HK-2 (cell line): ENCODE measurements around the gene CABP4.
"Not testable (repeated sequence)": the region's sequence is repeated elsewhere in the genome, so short reads cannot be mapped to it uniquely, and the experiment has no call there.

Source experiments
- DNase-seq: peaks from one replicate; pipeline ENCODE4 v3.0.0-alpha.2; 2018; ENCODE audit not compliant: unreplicated experiment

Gene CABP4

DNA sequence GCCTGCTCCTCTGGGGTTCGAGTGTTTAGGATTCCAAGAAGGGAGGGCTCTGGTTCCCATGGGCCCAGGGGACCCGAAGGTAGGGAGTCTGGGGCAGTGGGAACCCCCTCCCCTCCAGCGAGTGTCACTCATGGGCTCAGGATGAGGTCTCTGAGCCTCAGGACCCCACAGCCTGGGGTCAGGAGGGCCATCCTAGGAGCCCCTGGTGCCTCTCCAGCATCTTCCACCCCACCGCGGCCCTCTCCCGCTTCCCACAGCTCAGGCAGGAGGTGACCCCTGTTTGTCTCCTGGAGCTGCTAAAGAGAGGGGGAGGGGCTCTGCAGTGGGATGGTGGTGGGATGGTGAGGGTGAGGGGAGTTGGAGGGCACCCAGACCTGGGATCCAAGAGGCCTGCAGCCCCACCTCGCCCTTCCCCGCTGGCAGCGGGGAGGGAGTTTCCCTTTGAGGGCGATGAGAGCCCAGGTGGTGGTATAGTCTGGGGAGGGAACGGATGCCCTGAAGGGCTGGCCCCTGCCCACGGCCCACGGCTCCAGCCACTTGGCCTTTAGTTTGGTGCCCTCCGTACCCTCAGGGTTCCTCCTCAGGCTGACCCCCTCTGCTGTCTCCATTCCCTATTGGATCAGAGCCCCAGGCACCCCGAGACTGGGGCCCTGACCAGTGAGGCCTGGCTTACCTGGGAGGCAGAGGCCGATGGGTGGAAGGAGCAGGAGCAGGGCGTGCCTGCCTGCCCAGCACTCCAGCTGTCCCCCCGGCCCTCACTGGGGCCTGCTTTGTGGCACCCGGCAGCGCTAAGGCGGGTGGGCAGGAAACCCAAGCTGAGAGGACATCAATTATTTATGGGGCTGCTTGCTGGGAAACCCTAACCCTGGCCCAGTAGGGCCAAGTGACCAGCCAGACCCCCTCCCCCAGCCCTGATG lies 1.1 kb upstream of the CABP4 start:
- no peak for DNase-seq

DNA sequence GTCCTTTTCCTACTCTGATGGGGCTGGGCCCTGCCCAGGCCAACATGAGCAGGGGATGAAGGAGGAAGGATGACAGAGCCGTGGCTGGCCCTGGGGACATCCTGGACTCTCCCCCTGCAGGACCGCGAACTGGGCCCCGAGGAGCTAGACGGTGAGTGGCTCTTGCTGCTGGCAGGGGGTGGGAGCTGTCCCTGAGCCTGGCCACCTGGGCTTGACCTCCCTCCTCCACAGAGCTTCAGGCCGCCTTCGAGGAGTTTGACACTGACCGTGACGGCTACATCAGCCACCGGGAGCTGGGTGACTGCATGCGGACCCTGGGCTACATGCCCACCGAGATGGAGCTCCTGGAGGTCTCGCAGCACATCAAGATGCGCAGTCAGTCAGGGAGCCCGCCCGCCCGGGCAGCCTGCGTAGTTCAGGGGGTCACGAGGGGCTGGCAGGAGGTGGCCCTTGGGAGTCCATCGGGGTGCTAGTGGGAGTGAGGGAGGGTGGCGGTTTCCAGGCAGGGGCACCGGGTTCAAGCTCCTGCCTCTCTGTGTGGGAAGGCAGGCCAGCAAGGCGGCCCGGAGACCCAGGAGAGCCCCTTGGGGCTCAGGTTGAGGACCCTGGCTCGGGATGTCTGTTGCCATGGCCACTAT lies 1.0 kb downstream of the CABP4 start:
- DNase-seq = no peak

DNA sequence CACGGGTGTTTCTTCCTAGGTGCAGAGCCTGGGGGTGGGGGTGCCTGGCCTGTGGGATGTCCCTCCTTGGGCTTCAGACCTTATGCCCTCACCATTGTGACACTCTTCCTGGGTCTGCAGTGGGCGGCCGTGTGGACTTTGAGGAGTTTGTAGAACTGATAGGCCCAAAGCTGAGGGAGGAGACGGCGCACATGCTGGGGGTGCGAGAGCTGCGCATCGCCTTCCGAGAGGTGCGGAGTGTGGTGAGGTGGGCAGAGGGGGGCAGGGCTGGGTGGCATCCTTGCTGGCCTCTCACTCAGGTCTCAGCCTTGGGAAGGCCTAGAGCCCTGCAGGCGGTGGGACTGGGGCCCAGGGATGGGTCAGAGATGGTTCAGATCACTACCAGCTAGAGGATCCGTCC lies 2.3 kb downstream of the CABP4 start:
- no peak for DNase-seq

DNA sequence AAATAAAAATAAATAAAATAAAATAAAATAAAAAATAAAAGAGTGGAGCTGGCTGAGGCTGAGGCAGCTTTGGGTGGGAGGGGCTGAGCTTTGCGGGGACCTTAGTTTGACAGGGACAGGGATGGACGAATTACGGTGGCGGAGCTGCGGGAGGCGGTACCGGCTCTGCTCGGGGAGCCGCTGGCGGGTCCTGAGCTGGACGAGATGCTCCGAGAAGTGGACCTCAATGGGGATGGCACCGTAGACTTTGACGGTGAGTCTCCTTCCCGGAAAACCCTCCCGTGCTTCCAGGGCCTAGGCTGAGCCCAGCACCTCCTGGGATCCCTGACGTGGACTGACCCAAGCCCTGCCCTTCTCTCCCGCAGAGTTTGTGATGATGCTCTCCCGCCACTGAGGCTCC lies 3.1 kb downstream of the CABP4 start:
- no peak for DNase-seq

DNA sequence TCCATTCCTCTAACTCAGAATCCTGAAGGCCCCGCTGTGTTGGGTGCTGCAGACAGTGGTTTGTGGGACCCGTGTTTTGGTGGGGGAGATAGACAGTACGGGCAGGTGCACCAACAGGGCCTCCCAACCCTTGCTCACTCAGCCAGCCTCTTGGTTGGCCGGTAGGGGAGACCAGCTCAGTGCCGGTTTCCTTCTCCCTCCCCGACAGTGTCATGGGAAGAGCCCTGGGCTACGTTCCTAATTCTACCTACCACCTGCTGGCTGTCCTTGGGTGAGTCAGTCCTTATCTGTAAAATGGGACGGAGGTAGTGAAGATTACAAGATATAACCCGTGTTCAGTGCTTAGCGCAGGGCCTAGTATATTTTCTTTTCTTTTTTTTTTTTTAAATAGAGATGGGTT lies 8.0 kb downstream of the CABP4 start:
- DNase-seq = no peak

DNA sequence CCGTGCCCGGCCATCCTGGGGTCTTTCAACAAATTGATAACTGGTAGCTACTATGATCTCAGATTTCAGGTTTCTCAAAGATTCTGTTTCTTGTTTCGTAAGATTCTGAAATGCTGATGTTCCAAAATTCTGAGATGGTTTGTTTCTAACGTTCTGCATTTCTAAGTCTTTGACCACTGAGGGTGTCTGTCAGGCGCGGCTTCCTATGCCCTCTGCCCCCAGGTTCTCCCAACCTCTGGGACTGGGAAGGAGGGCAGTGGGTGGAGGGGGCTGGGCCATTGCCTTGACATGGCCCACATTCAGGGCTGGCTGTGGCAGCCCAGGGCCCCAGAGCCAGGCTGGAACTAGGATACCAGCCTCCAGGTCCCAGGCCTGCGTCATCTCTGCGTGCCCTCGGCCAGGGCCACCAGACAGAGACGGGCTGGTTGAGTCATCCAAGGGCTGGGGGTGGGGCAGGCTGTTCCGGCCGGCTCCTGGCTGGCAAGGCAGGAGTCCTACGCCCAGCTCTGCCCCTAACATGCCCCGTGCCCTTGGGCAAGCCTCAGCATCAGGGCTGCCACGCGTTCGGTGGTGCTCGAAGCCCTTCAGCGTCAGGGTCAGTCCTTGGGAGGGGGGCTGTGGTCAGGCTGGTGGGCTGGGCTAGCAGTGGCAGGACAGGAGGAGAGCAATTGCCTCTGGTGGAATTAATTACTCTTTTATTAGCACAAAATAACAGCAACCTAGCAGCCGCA lies 8.7 kb downstream of the CABP4 start:
- DNase-seq = peak; percentile 86

DNA sequence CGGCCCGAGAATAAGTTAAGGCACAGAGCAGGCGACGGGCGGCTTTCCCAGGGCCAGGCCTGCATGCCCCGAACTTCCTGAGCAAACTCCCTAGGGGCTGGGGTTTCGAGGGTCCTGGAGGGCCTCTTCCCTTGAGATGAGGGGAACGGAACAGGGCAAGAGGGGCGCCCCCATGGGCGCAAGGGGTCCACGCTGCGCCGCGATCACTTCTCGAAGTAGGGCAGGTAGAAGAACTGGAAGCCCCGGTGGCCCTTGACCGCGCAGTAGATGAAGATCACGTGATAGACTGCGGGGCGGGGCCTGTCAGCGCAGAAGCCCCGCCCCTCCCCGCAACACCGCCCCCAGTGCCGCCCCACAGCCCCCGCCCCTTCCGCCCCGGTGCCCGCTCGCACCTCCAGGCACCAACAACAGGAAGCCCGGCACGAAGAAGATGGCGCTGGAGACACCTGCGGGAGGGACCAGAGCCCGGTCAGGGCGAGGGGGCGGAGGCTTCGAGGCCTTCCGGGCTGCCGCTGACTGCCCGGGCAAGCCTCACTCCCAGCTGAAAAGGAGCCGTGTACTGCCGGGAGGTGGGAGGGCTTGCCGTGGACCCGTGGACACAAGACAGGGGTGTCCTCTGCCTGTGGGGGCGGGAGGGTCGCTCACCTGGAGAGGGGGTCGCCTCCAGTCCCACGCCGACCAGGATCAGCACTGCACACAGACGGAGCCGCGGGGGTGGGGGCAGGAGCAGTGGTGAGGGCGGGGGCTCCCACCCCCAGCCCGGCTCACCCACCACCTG lies 9.4 kb downstream of the CABP4 start:
- DNase-seq = peak; percentile 90

DNA sequence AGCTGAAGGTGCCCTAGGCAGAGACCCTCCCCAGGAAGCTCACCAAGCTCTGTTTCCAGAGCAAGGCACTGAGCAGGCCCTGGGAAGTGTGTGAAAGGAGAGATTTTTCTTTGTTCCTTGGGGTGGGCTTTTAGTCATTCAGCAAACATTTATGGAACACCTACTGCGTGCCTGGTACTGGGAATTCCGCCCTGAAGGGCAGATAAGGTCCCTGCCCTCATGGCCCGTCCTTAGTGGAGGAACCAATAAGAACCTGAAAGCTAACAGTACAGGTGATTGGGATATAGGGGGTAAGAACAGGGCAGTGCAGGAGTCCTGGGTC lies 10.0 kb downstream of the CABP4 start:
- no peak for DNase-seq

DNA sequence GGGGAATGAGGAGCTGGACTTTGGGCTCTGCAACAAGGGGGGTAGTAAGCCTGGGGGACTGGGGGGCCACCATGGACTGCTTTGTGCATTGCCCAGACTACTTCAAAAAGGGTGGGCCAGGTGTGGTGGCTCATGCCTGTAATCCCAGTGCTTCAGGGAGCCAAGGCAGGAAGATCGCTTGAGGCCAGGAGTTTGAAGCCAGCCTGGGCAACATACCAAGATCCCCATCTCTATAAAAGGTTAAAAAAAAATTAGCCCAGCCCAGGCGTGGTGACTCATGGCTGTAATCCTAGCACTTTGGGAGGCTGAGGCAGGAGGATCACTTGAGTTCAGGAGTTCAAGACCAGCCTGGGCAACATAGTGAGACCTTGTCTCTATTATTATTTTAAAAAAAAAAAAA lies 10.4 kb downstream of the CABP4 start:
- DNase-seq = not testable (repeated sequence)

DNA sequence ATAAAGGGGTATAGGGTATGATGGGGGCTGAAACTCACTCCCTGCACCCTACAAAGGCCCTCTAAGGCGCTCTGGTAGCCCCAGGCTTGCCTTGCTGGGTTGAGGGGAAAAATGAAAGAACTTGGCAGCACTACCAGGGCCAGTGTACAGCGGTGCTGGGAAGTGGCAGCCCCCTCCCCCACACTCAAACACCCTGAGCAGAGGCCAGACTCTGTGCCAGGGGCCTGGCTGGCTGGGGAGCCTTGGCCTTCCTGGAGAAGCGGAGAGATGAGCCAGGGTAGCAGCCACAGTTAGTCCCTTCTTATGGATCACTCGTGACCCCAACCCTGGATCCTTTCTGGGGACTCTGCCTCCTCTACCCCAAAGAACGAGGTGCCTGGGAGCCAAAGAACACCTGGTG lies 11.2 kb downstream of the CABP4 start:
- no peak for DNase-seq

DNA sequence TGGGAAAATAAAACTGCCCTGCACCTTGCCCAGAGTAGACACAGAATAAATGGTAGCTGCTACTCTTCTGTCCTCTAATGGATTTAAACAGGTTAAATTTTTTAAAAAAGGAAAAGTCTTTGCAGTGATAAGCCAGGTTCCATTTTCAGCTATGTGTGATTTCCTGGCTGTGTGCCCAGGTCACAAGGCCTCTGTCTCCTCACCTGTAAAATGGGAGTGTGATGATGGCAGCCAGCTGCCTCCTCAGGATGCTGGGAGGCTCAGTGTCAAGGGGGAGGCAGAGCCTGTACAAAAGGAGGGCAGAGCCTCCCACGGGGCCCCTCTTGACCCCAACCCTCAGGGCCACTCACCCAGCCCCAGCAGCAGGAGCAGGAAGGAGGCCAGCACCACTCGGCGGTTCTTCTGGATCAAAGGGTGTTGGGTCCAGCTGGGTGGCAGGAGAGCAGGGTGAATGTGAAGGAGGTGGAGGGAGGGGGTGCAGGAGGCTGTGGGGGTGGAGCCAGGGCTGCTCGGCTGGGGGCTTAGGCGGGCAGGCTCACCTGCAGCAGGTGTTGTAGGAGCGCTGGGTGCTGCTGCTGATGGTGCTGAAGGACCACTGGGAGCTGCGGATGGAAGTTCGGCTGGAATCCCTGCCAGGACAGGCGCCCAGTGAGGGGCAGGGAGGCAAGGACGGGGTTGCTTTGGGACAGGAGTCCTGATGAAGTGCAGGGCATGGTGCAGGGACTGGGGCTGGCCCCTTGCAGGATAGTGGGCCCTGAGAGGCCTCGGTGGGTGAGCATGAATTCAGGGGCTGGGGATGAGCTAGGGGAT lies 12.0 kb downstream of the CABP4 start:
- no peak for DNase-seq

DNA sequence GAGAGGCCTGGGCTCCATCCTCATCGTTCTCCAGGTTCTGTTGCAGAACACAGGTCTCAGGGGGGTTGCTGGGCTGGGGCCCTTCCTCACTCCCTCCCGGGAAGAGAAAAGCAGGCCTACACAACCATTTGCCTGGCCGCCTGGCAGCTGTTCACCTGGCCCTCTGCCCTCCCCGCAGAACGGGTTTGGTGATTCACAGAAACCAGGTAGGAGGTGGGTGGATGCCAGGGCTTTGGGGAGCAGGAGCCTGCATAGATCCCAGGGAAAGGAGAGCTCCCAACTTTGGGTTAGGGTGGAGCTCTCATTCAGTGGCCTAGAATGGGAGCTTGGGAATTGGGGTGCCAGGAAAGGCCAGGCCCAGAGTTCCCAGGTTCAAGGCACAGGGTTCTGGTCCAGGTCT lies 12.9 kb downstream of the CABP4 start:
- DNase-seq = peak; percentile 16

DNA sequence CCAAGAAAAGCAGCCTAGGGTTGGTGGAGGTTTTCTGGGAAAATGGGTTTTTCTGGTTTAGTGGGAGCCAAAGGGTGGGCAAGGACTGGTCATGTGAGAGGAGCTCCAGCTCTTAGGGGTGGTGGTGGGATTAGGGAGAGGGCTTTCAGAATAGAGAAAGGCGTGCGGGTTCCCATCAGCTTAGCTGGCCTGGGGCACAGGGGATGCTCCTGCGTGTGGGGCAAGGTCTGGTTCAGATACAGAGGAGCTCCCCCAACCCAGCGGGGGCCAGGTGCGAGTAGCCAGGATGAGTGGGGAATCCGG lies 13.3 kb downstream of the CABP4 start:
- no peak for DNase-seq

DNA sequence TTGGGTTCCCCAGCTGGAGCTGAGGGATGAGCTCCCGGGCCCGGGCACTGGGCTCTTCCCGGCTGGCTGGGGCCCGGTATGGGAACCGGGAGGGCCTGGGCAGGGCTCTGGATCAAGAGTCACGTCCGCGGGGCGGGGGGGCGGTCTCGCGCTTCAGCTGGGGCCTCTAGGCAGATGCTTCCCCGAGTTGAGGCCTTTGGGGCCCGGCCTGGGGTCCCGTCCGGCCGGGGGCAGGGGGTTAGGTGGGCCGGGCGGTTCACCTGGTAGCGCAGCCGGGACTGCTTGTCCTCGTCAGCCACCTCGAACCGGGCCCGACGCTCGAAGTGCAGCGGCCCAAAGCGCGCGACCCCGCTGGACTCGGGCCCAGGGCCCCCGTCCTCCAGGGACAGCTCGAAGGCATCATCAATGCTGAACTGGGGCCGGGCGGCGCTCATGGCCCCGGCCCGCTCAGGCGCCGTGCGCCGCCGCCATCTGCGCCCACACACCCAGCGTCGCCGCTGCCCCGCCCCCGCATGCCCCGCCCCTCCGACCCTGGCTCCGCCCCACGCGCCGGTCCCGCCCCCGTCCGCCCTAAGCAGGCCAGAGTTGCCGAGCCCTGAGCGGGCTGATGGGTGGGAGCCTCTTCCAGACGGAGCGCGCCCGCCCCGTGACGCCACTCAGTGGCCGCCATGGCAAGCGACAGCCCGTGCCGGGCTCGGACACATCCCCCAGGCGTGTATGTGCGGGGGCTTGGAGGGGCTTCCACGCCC lies 13.8 kb downstream of the CABP4 start, which contains the start of gene TMEM134:
Gene TMEM134, minus strand, starts transcription at position 493 of the 749 bp plus-strand sequence. Its CDS starts 59 bp downstream, at position 434.
- DNase-seq = peak; percentile 91

DNA sequence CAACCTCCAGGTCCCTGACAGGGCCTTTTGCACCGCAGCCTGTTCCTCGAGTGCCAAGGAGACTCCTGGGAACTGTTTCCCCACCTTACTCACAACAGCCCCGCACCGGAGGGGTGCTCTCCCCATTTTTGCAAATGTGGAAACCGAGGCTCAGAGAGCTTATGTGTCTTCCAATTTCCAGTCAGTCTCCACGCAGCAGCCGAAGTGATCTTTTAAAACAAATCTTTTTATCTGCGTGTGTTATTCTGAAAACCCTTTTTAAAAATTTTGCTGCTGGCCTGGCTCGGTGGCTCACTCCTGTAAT lies 14.3 kb downstream of the CABP4 start:
- DNase-seq = no peak

DNA sequence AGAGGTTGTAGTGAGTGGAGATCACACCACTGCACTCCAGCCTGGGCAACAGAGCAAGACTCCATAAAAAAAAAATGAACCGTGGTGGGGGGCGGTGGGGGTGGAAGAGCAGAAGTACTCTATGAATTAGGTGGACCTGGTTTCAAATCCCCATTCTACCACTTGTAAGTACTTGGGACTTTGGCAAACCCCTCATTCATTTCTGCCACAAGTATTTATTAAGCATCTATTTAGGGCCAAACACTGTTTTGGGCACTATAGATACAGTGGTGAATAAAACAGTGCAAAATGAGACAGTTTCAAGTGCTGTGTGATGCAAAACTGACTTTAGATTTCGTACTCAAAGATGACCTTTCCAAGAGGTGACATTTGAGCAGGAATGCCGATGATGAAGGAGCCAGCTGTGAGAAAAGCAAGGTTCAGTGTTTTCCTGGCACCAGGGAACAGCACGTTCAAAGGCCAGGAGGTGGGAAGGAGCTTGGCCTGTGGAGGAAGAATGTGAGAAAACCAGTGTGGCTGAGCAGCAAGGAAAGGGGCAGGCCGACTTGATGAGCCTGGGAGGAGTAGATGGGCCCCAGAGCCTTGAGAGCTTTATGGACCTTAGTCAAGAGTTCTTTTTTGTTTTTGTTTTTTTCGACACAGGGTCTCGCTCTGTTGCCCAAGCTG lies 15.3 kb downstream of the CABP4 start:
- DNase-seq = no peak

DNA sequence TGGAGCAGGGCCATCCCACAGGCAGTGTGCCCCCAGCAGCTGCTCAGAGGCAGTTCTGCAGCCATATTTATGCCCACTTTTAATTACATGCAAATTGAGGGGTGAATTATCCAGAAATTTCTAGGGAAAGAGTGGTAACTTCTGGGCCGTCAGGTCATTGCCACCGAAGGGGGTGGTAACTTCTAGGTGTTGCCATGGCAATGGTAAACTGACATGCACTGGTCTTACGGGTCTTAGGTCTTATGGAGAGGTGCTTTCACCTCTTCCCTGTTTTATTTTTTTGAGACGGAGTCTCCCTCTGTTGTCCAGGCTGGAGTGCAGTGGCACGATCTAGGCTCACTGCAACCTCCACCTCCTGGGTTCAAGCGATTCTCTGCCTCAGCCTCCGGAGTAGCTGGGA lies 17.7 kb downstream of the CABP4 start:
- DNase-seq = no peak

DNA sequence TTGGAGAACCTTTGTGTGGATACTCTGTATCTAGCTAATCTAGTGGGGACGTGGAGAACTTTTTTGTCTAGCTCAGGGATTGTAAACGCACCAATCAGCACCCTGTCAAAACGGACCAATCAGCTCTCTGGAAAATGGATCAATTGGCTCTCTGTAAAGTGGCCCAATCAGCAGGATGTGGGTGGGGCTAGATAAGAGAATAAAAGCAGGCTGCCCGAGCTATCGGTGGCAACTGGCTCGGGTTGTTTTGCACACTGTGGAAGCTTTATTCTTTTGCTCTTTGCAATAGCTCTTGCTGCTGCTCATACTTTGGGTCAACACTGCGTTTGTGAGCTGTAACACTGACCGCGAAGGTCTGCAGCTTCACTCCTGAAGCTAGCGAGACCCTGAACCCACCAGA lies 21.5 kb downstream of the CABP4 start:
- not testable (repeated sequence) for DNase-seq

DNA sequence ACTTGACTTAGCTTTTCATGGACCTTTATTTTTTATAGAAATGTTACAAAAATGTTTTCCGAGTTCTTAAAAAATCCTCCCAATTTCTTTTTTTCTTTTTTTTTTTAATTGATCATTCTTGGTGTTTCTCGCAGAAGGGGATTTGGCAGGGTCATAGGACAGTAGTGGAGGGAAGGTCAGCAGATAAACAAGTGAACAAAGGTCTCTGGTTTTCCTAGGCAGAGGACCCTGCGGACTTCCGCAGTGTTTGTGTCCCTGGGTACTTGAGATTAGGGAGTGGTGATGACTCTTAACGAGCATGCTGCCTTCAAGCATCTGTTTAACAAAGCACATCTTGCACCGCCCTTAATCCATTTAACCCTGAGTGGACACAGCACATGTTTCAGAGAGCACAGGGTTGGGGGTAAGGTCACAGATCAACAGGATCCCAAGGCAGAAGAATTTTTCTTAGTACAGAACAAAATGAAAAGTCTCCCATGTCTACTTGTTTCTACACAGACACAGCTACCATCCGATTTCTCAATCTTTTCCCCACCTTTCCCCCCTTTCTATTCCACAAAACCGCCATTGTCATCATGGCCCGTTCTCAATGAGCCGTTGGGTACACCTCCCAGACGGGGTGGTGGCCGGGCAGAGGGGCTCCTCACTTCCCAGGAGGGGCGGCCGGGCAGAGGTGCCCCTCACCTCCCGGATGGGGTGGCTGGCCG lies 22.3 kb downstream of the CABP4 start:
- not testable (repeated sequence) for DNase-seq
